K562 (cell line): ENCODE results near the gene KRT81. TPM values are rescaled to one million over a fixed set of nuclear protein-coding genes. Genes with fewer than 3 reads are reported as not detected.

Source experiments
- C11orf30 ChIP-seq: fragments of 450-650 bp; IDR thresholded peaks from 2 replicates; pipeline ENCODE4 v1.6.1; 2016; ENCODE audit warnings: low read depth, mild to moderate bottlenecking
- NFE2 ChIP-seq: IDR thresholded peaks from 2 replicates; pipeline ENCODE4 v1.6.1; 2014; ENCODE audit warnings: antibody characterized with exemption, low read depth
- NRF1 ChIP-seq, 2 experiments: fragments of 450-650 bp; IDR thresholded peaks in 1 of 2; conservative IDR thresholded peaks in 1 of 2; 2 replicates each; pipeline ENCODE4 v1.6.1; 2014; ENCODE audit warnings: mild to moderate bottlenecking in 2 of 2
- POLR2AphosphoS5 ChIP-seq: IDR thresholded peaks from 2 replicates; pipeline ENCODE4 v1.6.1; 2011; ENCODE audit warnings: mild to moderate bottlenecking, low read depth, low read length, moderate library complexity; ENCODE audit not compliant: control insufficient read depth, insufficient read depth
- STAT5A ChIP-seq: IDR thresholded peaks from 2 replicates; pipeline ENCODE4 v1.6.1; 2012; ENCODE audit warnings: low read length, inconsistent platforms, borderline replicate concordance
- XRCC3 ChIP-seq: fragments of 450-650 bp; IDR thresholded peaks from 2 replicates; pipeline ENCODE4 v1.6.1; 2017; ENCODE audit warnings: mild to moderate bottlenecking, moderate library complexity
- ZFP36 ChIP-seq: fragments of 150-350 bp; IDR thresholded peaks from 2 replicates; pipeline ENCODE4 v1.6.1; 2018; ENCODE audit warnings: low read length, low read depth; ENCODE audit not compliant: partially characterized antibody
- ZNF232 ChIP-seq: sonication (generic); formaldehyde crosslinking; IDR thresholded peaks from 2 replicates; pipeline ENCODE4 v1.8.0; 2022; ENCODE audit warnings: mild to moderate bottlenecking, missing genetic modification reagents
- ZNF707 ChIP-seq: fragments of 250-450 bp; sonication (Bioruptor Pico); conservative IDR thresholded peaks from 2 replicates; pipeline ENCODE4 v1.8.0; 2022; ENCODE audit warnings: inconsistent platforms, mild to moderate bottlenecking, moderate library complexity
- polyA plus RNA-seq, 8 experiments: library from polyadenylated mRNA; depleted of rRNA in 4 of 8; stranded (reverse) in 5 of 8; unstranded in 3 of 8; fragments of >200 nt; fragmentation: Nextera tagmentation in 2 of 8; fragmentation: Illumina TruSeq in 1 of 8; extraction: Ambion mirVana in 2 of 8; extraction: Trizol in 1 of 8; gene quantifications; 2 replicates each; pipeline versions ENCODE4 v1.2.1 to v1.2.3, GENCODE V29; 2011 to 2014; ENCODE audit warnings: inconsistent platforms in 1 of 8, missing spikeins in 1 of 8
- total RNA-seq, 7 experiments: library from RNA; depleted of rRNA in 6 of 7; stranded (reverse); fragments of >200 nt in 6 of 7; fragmentation: Illumina TruSeq in 2 of 7; extraction: Trizol in 2 of 7; gene quantifications; 2 replicates each; pipeline versions ENCODE4 v1.2.1 to v1.2.3, GENCODE V29; 2011 to 2021; ENCODE audit warnings: low replicate concordance in 1 of 7
- TF ChIP-seq, protein P1 (sequence below): fragments of 250-450 bp; sonication (Bioruptor Pico); IDR thresholded peaks from 2 replicates; pipeline ENCODE4 v1.5.0; 2021; ENCODE audit warnings: mild to moderate bottlenecking, moderate library complexity
- TF ChIP-seq, protein P2 (sequence below): IDR thresholded peaks from 3 replicates; pipeline ENCODE4 v1.6.1; 2011; ENCODE audit warnings: borderline replicate concordance, mild to moderate bottlenecking; ENCODE audit not compliant: insufficient read length, insufficient read depth

KRT81 gene
- total and polyA plus RNA-seq, 9 of the 15 experiments (the other 6 are each of a cell fraction or from before 2014, with no cell fraction given): 0.27 TPM; not detected in 8

GRCh38 chr12:52285851-52286530 is 5.3 kb downstream of the KRT81 start (continued):
- no peak for TF ChIP-seq STAT5A
- TF ChIP-seq POLR2AphosphoS5: no peak
- TF ChIP-seq NFE2: no peak
- no peak for TF ChIP-seq C11orf30
- no peak for TF ChIP-seq XRCC3
- TF ChIP-seq NRF1 (conservative IDR thresholded peaks at IDR 0.05 in 1 of 2, IDR thresholded peaks at IDR 0.05 in 1 of 2): no peak
- TF ChIP-seq, protein P1, sequence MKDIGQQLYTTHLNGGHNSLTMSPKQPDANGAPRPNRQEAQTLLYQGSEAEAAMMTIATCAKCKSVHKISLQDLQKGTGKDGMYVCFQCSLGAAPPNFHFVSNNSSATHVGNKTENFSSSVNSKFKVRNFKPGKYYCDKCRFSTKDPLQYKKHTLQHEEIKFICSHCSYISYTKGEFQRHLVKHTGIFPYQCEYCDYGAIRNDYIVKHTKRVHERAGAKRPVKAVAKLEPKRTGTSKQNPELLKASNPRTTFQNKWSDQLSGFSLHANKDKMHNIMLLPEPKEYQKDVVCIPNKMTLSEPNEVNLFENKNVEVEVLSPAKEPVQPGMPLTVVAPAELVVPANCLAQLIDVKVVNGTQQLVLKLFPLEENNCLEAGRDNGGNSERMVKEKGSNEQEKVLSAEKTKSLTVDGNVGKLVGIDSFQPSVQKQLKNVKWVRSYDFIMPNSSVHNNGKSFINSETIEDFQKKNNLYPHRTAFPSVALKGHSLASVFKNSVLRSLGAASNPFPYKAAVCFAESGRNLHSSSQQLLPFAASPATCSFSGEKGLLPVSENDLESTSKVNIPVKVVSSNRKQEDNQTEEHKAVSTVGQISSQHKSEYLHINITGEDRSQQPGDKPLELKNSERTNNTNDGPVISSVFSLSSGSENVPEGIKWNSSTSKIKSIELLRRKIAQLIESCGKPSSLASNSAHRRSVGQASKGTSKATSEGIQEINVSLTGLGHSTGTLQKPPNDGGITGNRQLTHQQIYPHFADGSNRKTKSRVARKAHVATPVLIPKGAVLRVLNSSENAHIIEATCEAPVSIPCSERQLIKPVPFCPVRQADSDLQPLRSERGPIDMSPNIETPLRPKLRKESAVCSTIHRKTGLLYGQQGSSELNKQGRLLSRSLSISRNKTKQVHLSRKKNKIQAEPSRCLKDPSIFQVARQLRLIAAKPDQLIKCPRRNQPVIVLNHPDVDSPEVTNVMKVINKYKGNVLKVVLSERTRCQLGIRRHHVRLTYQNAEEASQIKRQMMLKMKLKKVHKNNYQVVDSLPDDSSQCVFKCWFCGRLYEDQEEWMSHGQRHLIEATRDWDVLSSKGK (CRISPR knock-in tag): no peak
- TF ChIP-seq ZNF232 (CRISPR knock-in tag): no peak
- no peak for TF ChIP-seq ZFP36
- TF ChIP-seq, protein P2, sequence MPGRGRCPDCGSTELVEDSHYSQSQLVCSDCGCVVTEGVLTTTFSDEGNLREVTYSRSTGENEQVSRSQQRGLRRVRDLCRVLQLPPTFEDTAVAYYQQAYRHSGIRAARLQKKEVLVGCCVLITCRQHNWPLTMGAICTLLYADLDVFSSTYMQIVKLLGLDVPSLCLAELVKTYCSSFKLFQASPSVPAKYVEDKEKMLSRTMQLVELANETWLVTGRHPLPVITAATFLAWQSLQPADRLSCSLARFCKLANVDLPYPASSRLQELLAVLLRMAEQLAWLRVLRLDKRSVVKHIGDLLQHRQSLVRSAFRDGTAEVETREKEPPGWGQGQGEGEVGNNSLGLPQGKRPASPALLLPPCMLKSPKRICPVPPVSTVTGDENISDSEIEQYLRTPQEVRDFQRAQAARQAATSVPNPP: no peak
- no peak for TF ChIP-seq ZNF707 (CRISPR knock-in tag)
